A673 (cell line): ENCODE results near the gene PLA2G4F. TPM values are rescaled to one million over a fixed set of nuclear protein-coding genes. Genes with fewer than 3 reads are reported as not detected.

Experiments used
- BruUV-seq: library from RNA; stranded (reverse); fragments of 400-500 nt; replicated peaks from 2 replicates; lab custom pipeline; 2021; lab: Mats Ljungman, UMichigan
- CTCF ChIA-PET: fragments of 300-600 bp; sonication (Branson Sonifier 250); formaldehyde crosslinking; loops from one replicate; lab custom pipeline; 2022; ENCODE audit warnings: antibody characterized with exemption; lab: Charles Lee
- POLR2A ChIA-PET: fragments of 300-600 bp; sonication (Branson Sonifier 250); formaldehyde crosslinking; loops from one replicate; lab custom pipeline; 2022; ENCODE audit warnings: antibody characterized with exemption; ENCODE audit not compliant: low non-redundant PET; lab: Charles Lee
- DNase-seq: peaks from one replicate; pipeline ENCODE4 v3.0.0-alpha.2; 2015; ENCODE audit warnings: low spot score
- H3K27ac ChIP-seq: fragments of 200-600 bp; sonication (generic); 2 replicates; pipeline ENCODE4 v1.5.1; 2016; ENCODE audit warnings: mixed run types, low read depth, mild to moderate bottlenecking, mixed read lengths, antibody characterized with exemption, low read length; ENCODE audit not compliant: poor library complexity, severe bottlenecking
- H3K27me3 ChIP-seq: fragments of 200-600 bp; sonication (generic); replicated peaks from 2 replicates; pipeline ENCODE4 v1.6.1; 2017; ENCODE audit warnings: mixed run types, low read depth, mild to moderate bottlenecking, mixed read lengths, antibody characterized with exemption, low read length; ENCODE audit not compliant: insufficient read depth, poor library complexity
- H3K36me3 ChIP-seq: fragments of 200-600 bp; sonication (generic); 2 replicates; pipeline ENCODE4 v1.6.1; 2016; ENCODE audit warnings: mixed run types, mild to moderate bottlenecking, mixed read lengths, antibody characterized with exemption, low read length; ENCODE audit not compliant: insufficient read depth, poor library complexity, severe bottlenecking
- H3K4me1 ChIP-seq: fragments of 200-600 bp; sonication (generic); 2 replicates; pipeline ENCODE4 v1.6.1; 2017; ENCODE audit warnings: mixed run types, mild to moderate bottlenecking, mixed read lengths, antibody characterized with exemption, low read length; ENCODE audit not compliant: insufficient read depth, poor library complexity, severe bottlenecking
- H3K4me3 ChIP-seq: fragments of 200-600 bp; sonication (generic); 2 replicates; pipeline ENCODE4 v1.5.1; 2016; ENCODE audit warnings: low read depth, mixed run types, mild to moderate bottlenecking, mixed read lengths, low read length; ENCODE audit not compliant: poor library complexity, severe bottlenecking
- H3K9me3 ChIP-seq: fragments of 200-600 bp; sonication (generic); 2 replicates; pipeline ENCODE4 v1.6.1; 2016; ENCODE audit warnings: mixed run types, low read depth, mild to moderate bottlenecking, mixed read lengths, antibody characterized with exemption, low read length; ENCODE audit not compliant: poor library complexity, severe bottlenecking
- CTCF ChIP-seq: fragments of 300-800, 200-600 bp; sonication (generic); conservative IDR thresholded peaks from 2 replicates; pipeline ENCODE4 v1.5.1; 2017; ENCODE audit warnings: low read depth, mild to moderate bottlenecking, antibody characterized with exemption, low read length, moderate library complexity, mixed read lengths
- EZH2 ChIP-seq: fragments of 200-600 bp; sonication (generic); IDR thresholded peaks from 2 replicates; pipeline ENCODE4 v1.6.1; 2017; ENCODE audit warnings: borderline replicate concordance, low read depth, mild to moderate bottlenecking, mixed read lengths, antibody characterized with exemption, low read length; ENCODE audit not compliant: poor library complexity, severe bottlenecking
- intact Hi-C: fragments of 100-400 bp; cut with micrococcal nuclease; formaldehyde crosslinking; loops from one replicate; pipeline ENCODE4 v1.10.0; 2022; ENCODE audit not compliant: unreplicated experiment
- total RNA-seq: library from RNA; stranded (reverse); gene quantifications from 2 replicates; pipeline ENCODE4 v1.2.3, GENCODE V29; 2021

The PLA2G4F gene
- total RNA-seq, 1 experiment from 2014 or later = not detected

- ChIA-PET POLR2A (no interaction called here), CTCF (no interaction called here)
- TF ChIP-seq EZH2 = no peak
- TF ChIP-seq CTCF = no peak
- peaks cover 6% of the 10 kb centered on the region for H3K4me1 ChIP-seq
- no peak overlapping the region for H3K4me3 ChIP-seq
- intact Hi-C loops = no loop called here
- no peaks in the 10 kb centered on the region for H3K27me3 ChIP-seq
- DNase-seq = no peak
- H3K9me3 ChIP-seq = no peaks in the 10 kb centered on the region
- H3K36me3 ChIP-seq = no peaks in the 10 kb centered on the region
- BruUV-seq = no TSS peak
- no peak overlapping the region for H3K27ac ChIP-seq
Observed at GRCh38 chr15:42110367-42110766, 46.1 kb downstream of the PLA2G4F start.

DNA sequence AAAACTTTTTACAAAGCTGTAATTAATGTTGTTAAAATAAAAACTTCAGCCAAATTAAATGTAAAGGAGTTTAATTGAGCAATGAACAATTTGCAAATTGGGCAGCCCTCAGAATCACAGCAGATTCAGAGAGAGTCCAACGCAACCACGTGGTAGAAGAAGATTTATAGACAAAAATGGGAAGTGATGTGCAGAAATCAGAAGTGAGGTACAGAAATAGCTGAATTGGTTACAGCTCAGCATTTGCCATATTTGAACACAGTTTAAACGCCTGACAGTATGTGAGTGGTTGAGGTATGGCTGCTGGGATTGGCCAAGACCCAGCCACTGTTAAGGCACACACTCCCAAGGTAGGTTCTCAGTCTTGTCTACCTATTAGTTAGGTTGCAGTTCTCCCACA, 47.6 kb downstream of the PLA2G4F start:
- Histone ChIP-seq H3K27ac (no peak overlapping the region), H3K27me3 (no peaks in the 10 kb centered on the region), H3K36me3 (no peaks in the 10 kb centered on the region), H3K4me3 (no peak overlapping the region), H3K4me1 (peaks cover 6% of the 10 kb centered on the region), H3K9me3 (no peaks in the 10 kb centered on the region)
- BruUV-seq = no TSS peak
- no peak for TF ChIP-seq CTCF
- ChIA-PET CTCF (no interaction called here), POLR2A (no interaction called here)
- no peak for DNase-seq
- intact Hi-C loops = no loop called here

DNA sequence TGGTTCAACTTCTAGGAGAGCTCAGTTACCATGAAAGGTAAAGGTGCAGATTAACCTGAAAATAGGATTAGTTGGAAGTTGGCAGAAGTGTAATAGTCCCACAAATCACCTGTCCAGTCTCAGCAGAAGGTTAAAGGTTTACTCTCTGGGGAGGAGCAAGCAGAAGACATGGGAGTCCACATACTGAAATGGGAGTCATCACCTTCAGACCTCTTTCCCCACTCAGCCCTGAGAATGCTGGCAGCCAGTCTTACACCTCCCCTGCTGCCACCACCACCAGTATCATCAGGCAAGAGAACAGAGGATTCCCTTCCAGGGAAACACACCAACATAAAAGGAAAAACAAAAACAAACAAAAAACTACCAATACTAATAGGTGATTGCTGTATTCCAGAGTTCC, 48.2 kb downstream of the PLA2G4F start:
- intact Hi-C loops = no loop called here
- POLR2A ChIA-PET = interaction anchor here (0.6 kb wide), 1 partner anchor 41 kb away, joined by 5 read pairs; no protein-coding TSS in a partner anchor
- no peak for TF ChIP-seq CTCF
- no peak for TF ChIP-seq EZH2
- H3K36me3 ChIP-seq = no peaks in the 10 kb centered on the region
- H3K27ac ChIP-seq = no peak overlapping the region
- H3K4me1 ChIP-seq = peaks cover 6% of the 10 kb centered on the region
- no peak for DNase-seq
- BruUV-seq = no TSS peak
- H3K27me3 ChIP-seq = no peaks in the 10 kb centered on the region
- CTCF ChIA-PET = no interaction called here
- H3K4me3 ChIP-seq = no peak overlapping the region
- no peaks in the 10 kb centered on the region for H3K9me3 ChIP-seq
